ENCODE data around the gene SVOP. TPM values are rescaled to one million over a fixed set of nuclear protein-coding genes. Genes with fewer than 3 reads are reported as not detected.

The SVOP gene
- total and polyA plus RNA-seq, 4 donors = 8.7 to 33.5 (median 29.5) TPM

- no peaks in the 10 kb centered on the region for H3K9me3 ChIP-seq (ENCODE audit: control insufficient read depth, insufficient read depth, low read length)
These were observed 55.0 kb downstream of the SVOP start for GRCh38 chr12:108965886-108966285.

GRCh38 chr12:108964371-108965352 is 56.2 kb downstream of the SVOP start:
- no peaks in the 10 kb centered on the region for H3K4me1 ChIP-seq (ENCODE audit: control insufficient read depth, insufficient read depth, low read length)
- WGBS (ENCODE audit: insufficient coverage) = 51% methylated on average over 7 of the region's 8 CpGs
- H3K27me3 ChIP-seq (ENCODE audit: control insufficient read depth, insufficient read depth, low read length) = no peaks in the 10 kb centered on the region
- no peaks in the 10 kb centered on the region for H3K9me3 ChIP-seq (ENCODE audit: control insufficient read depth, insufficient read depth, low read length)
- no peak for DNase-seq (ENCODE audit: low read depth in 4 of 6, low spot score in 6 of 6)
- H3K36me3 ChIP-seq (ENCODE audit: control insufficient read depth, insufficient read depth, low read length) = peaks cover 10% of the 10 kb centered on the region
- H3K27ac ChIP-seq (ENCODE audit: low read depth, low read length) = no peak overlapping the region
- H3K4me3 ChIP-seq (ENCODE audit: low read depth, low read length) = no peak overlapping the region

More at GRCh38 chr12:108965886-108966285, 55.0 kb downstream of the SVOP start:
- H3K4me1 ChIP-seq (ENCODE audit: control insufficient read depth, insufficient read depth, low read length) = no peaks in the 10 kb centered on the region
- H3K36me3 ChIP-seq (ENCODE audit: control insufficient read depth, insufficient read depth, low read length) = peaks cover 11% of the 10 kb centered on the region
- no peak for DNase-seq (ENCODE audit: low read depth in 4 of 6, low spot score in 6 of 6)
- H3K4me3 ChIP-seq (ENCODE audit: low read depth, low read length) = no peak overlapping the region
- WGBS (ENCODE audit: insufficient coverage) = no CpG with 5 or more reads among the region's 1 CpG
- H3K27ac ChIP-seq (ENCODE audit: low read depth, low read length) = no peak overlapping the region
- H3K27me3 ChIP-seq (ENCODE audit: control insufficient read depth, insufficient read depth, low read length) = no peaks in the 10 kb centered on the region

- peaks cover 4% of the 10 kb centered on the region for H3K36me3 ChIP-seq (ENCODE audit: control insufficient read depth, insufficient read depth, low read length)
- H3K27me3 ChIP-seq (ENCODE audit: control insufficient read depth, insufficient read depth, low read length) = no peaks in the 10 kb centered on the region
- H3K9me3 ChIP-seq (ENCODE audit: control insufficient read depth, insufficient read depth, low read length) = no peaks in the 10 kb centered on the region
- DNase-seq (ENCODE audit: low read depth in 4 of 6, low spot score in 6 of 6) = no peak
- no peak overlapping the region for H3K27ac ChIP-seq (ENCODE audit: low read depth, low read length)
- H3K4me1 ChIP-seq (ENCODE audit: control insufficient read depth, insufficient read depth, low read length) = no peaks in the 10 kb centered on the region
- 100% methylated on average over 1 of the region's 4 CpGs for WGBS (ENCODE audit: insufficient coverage)
- no peak overlapping the region for H3K4me3 ChIP-seq (ENCODE audit: low read depth, low read length)
These were observed 58.6 kb downstream of the SVOP start for GRCh38 chr12:108962256-108962655.

- no peaks in the 10 kb centered on the region for H3K9me3 ChIP-seq (ENCODE audit: control insufficient read depth, insufficient read depth, low read length)
- no peak overlapping the region for H3K27ac ChIP-seq (ENCODE audit: low read depth, low read length)
- H3K4me1 ChIP-seq (ENCODE audit: control insufficient read depth, insufficient read depth, low read length) = no peaks in the 10 kb centered on the region
- WGBS (ENCODE audit: insufficient coverage) = 89% methylated on average over 8 of the region's 11 CpGs
- DNase-seq (ENCODE audit: low read depth in 4 of 6, low spot score in 6 of 6) = no peak
- H3K4me3 ChIP-seq (ENCODE audit: low read depth, low read length) = no peak overlapping the region
- H3K36me3 ChIP-seq (ENCODE audit: control insufficient read depth, insufficient read depth, low read length) = peaks cover 6% of the 10 kb centered on the region
- H3K27me3 ChIP-seq (ENCODE audit: control insufficient read depth, insufficient read depth, low read length) = no peaks in the 10 kb centered on the region
These were observed 60.9 kb downstream of the SVOP start for GRCh38 chr12:108959748-108960655.

- DNase-seq (ENCODE audit: low read depth in 4 of 6, low spot score in 6 of 6) = peak in 5 of 6 donors; percentile 5 to 91 (median 31)
- H3K27ac ChIP-seq (ENCODE audit: low read depth, low read length) = no peak overlapping the region
- no peaks in the 10 kb centered on the region for H3K27me3 ChIP-seq (ENCODE audit: control insufficient read depth, insufficient read depth, low read length)
- H3K36me3 ChIP-seq (ENCODE audit: control insufficient read depth, insufficient read depth, low read length) = peaks cover 3% of the 10 kb centered on the region
- 44% methylated on average over 2 of the region's 6 CpGs for WGBS (ENCODE audit: insufficient coverage)
- H3K9me3 ChIP-seq (ENCODE audit: control insufficient read depth, insufficient read depth, low read length) = no peaks in the 10 kb centered on the region
- H3K4me1 ChIP-seq (ENCODE audit: control insufficient read depth, insufficient read depth, low read length) = no peaks in the 10 kb centered on the region
- no peak overlapping the region for H3K4me3 ChIP-seq (ENCODE audit: low read depth, low read length)
These were observed 65.5 kb downstream of the SVOP start for GRCh38 chr12:108955225-108955835.

GRCh38 chr12:108950991-108951739 is 69.7 kb downstream of the SVOP start:
- no peak overlapping the region for H3K4me3 ChIP-seq (ENCODE audit: low read depth, low read length)
- peak in 5 of 6 donors; percentile 17 to 85 (median 44) for DNase-seq (ENCODE audit: low read depth in 4 of 6, low spot score in 6 of 6)
- H3K27ac ChIP-seq (ENCODE audit: low read depth, low read length) = no peak overlapping the region
- no peaks in the 10 kb centered on the region for H3K27me3 ChIP-seq (ENCODE audit: control insufficient read depth, insufficient read depth, low read length)
- WGBS (ENCODE audit: insufficient coverage) = 38% methylated on average over 8 of the region's 12 CpGs
- no peaks in the 10 kb centered on the region for H3K36me3 ChIP-seq (ENCODE audit: control insufficient read depth, insufficient read depth, low read length)
- no peaks in the 10 kb centered on the region for H3K4me1 ChIP-seq (ENCODE audit: control insufficient read depth, insufficient read depth, low read length)
- H3K9me3 ChIP-seq (ENCODE audit: control insufficient read depth, insufficient read depth, low read length) = no peaks in the 10 kb centered on the region

- no peaks in the 10 kb centered on the region for H3K27me3 ChIP-seq (ENCODE audit: control insufficient read depth, insufficient read depth, low read length)
- no peak overlapping the region for H3K4me3 ChIP-seq (ENCODE audit: low read depth, low read length)
- no peaks in the 10 kb centered on the region for H3K36me3 ChIP-seq (ENCODE audit: control insufficient read depth, insufficient read depth, low read length)
- no peaks in the 10 kb centered on the region for H3K9me3 ChIP-seq (ENCODE audit: control insufficient read depth, insufficient read depth, low read length)
- no peaks in the 10 kb centered on the region for H3K4me1 ChIP-seq (ENCODE audit: control insufficient read depth, insufficient read depth, low read length)
- H3K27ac ChIP-seq (ENCODE audit: low read depth, low read length) = no peak overlapping the region
- WGBS (ENCODE audit: insufficient coverage) = 100% methylated on average over 1 of the region's 1 CpG
- no peak for DNase-seq (ENCODE audit: low read depth in 4 of 6, low spot score in 6 of 6)
These were observed 70.9 kb downstream of the SVOP start for GRCh38 chr12:108949976-108950375.

GRCh38 chr12:108948367-108948766 is 72.5 kb downstream of the SVOP start:
- no peak overlapping the region for H3K4me3 ChIP-seq (ENCODE audit: low read depth, low read length)
- no peaks in the 10 kb centered on the region for H3K27me3 ChIP-seq (ENCODE audit: control insufficient read depth, insufficient read depth, low read length)
- no peak overlapping the region for H3K27ac ChIP-seq (ENCODE audit: low read depth, low read length)
- no peak for DNase-seq (ENCODE audit: low read depth in 4 of 6, low spot score in 6 of 6)
- no peaks in the 10 kb centered on the region for H3K9me3 ChIP-seq (ENCODE audit: control insufficient read depth, insufficient read depth, low read length)
- peaks cover 7% of the 10 kb centered on the region for H3K36me3 ChIP-seq (ENCODE audit: control insufficient read depth, insufficient read depth, low read length)
- no peaks in the 10 kb centered on the region for H3K4me1 ChIP-seq (ENCODE audit: control insufficient read depth, insufficient read depth, low read length)

GRCh38 chr12:108947097-108947496 is 73.8 kb downstream of the SVOP start:
- H3K27ac ChIP-seq (ENCODE audit: low read depth, low read length) = no peak overlapping the region
- H3K4me1 ChIP-seq (ENCODE audit: control insufficient read depth, insufficient read depth, low read length) = no peaks in the 10 kb centered on the region
- peaks cover 10% of the 10 kb centered on the region for H3K36me3 ChIP-seq (ENCODE audit: control insufficient read depth, insufficient read depth, low read length)
- no peak for DNase-seq (ENCODE audit: low read depth in 4 of 6, low spot score in 6 of 6)
- no CpG with 5 or more reads among the region's 1 CpG for WGBS (ENCODE audit: insufficient coverage)
- H3K9me3 ChIP-seq (ENCODE audit: control insufficient read depth, insufficient read depth, low read length) = no peaks in the 10 kb centered on the region
- H3K27me3 ChIP-seq (ENCODE audit: control insufficient read depth, insufficient read depth, low read length) = no peaks in the 10 kb centered on the region
- no peak overlapping the region for H3K4me3 ChIP-seq (ENCODE audit: low read depth, low read length)
